Body of pancreas (tissue), 4 donors: ENCODE data around the gene SUV39H1. TPM values are rescaled to one million over a fixed set of nuclear protein-coding genes. Genes with fewer than 3 reads are reported as not detected.

ENCODE experiments used
- ATAC-seq: fragments of 150-250 bp; one replicate; pipeline ENCODE4 v1.9.1; 2016
- DNase-seq, 4 donors: peaks; one replicate each; pipeline ENCODE4 v3.0.0-alpha.2; 2019
- H3K27ac ChIP-seq, 4 donors: fragments of 200-600 bp; sonication (generic); 1 replicate in 3 of 4; 2 replicates in 1 of 4; pipeline versions ENCODE4 v1.5.1 to v1.6.1; 2016 to 2019; ENCODE audit warnings: mild to moderate bottlenecking in 1 of 4, mixed read lengths in 1 of 4, moderate library complexity in 1 of 4
- H3K27me3 ChIP-seq, 2 donors: fragments of 200-600 bp; sonication (generic); one replicate each; pipeline ENCODE4 v1.6.0; 2016; ENCODE audit warnings: mild to moderate bottlenecking in 1 of 2
- H3K36me3 ChIP-seq, 2 donors: fragments of 200-600 bp; sonication (generic); replicated peaks in 1 of 2; 2 replicates each; pipeline ENCODE4 v1.5.1; 2016; ENCODE audit warnings: low read depth in 2 of 2; ENCODE audit not compliant: insufficient read depth in 1 of 2
- H3K4me1 ChIP-seq: fragments of 200-600 bp; sonication (generic); one replicate; pipeline ENCODE4 v1.6.0; 2016
- H3K4me3 ChIP-seq, 2 donors: fragments of 200-600 bp; sonication (generic); 1 replicate in 1 of 2; 2 replicates in 1 of 2; pipeline ENCODE4 v1.5.1; 2016 to 2019
- H3K9me3 ChIP-seq, 3 donors: fragments of 200-600 bp; sonication (generic); 1 replicate in 2 of 3; 2 replicates in 1 of 3; pipeline ENCODE4 v1.5.1; 2016
- POLR2A ChIP-seq, 3 donors: fragments of 450-650 bp; IDR thresholded peaks; one replicate each; pipeline ENCODE4 v1.6.1; 2016; ENCODE audit warnings: antibody characterized with exemption in 3 of 3, mild to moderate bottlenecking in 2 of 3
- WGBS, 2 donors: methylation state at CpG; one replicate each; pipeline ENCODE4 v1.1.5; 2017; 5-methylcytosine and 5-hydroxymethylcytosine counted together
- intact Hi-C: fragments of 100-400 bp; cut with DNase I; formaldehyde crosslinking; loops from one replicate; pipeline ENCODE4 v1.15.1; 2023
- total RNA-seq, 2 donors: library from RNA; depleted of rRNA; stranded (reverse); fragments of >200 nt; gene quantifications; one replicate each; pipeline ENCODE4 v1.1.0, GENCODE V29; 2016
- TF ChIP-seq, protein P1 (sequence below), 7 experiments: fragments of 450-650 bp in 4 of 7; fragments of 200-600 bp in 3 of 7; sonication (generic) in 3 of 7; IDR thresholded peaks; one replicate each; pipeline ENCODE4 v1.5.1; 2016 to 2019; ENCODE audit warnings: antibody characterized with exemption in 7 of 7

Gene SUV39H1
- total RNA-seq, 2 donors from 2014 or later: 2.1 to 2.6 TPM

DNA sequence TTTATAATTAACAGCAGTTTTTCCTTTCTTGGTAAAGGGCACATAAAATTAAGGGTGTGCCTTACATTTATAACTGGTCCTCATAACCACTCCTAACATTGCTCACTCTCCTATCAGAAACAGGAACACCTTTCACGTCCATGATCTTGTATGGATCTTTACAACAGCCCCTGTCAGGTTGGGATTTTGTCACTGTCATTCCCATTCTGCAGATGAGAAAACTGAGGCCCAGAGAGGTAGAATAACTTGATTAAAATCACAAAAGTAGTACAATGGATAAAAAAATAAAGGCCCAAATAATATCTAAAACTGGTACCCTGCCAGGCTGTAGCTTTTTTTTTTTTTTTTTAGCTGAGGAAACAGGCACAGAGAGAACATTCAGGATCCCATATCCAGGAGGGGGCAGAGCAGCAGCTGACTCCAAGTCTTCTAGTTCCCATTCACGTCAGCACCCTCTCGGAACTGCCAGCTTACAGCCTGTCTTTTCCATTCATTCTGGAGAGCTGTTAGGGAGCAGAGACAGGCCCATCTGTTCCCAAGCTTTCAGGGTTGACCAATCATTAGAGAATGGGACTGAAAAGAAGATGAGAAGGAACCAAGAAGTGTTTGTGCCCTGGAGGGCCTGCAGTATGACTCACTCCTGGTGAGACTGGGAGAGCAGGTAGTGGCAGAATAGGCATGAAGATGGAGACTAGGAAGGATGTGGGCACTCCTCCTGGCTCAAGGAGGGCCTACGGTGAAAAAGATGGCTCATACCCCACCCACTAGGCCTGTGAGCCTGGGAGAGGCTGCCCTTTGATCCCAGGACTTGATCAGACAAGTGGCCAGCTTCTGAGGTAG, 7.3 kb downstream of the SUV39H1 start:
- Histone ChIP-seq H3K27ac (no peak overlapping the region), H3K4me3 (no peak overlapping the region), H3K4me1 (no peaks in the 10 kb centered on the region), H3K27me3 (no peaks in the 10 kb centered on the region), H3K36me3 (no peaks in the 10 kb centered on the region), H3K9me3 (no peaks in the 10 kb centered on the region)
- ATAC-seq: no peak
- 62 to 71% methylated on average over 4 of the region's 4 CpGs for WGBS, 2 donors
- intact Hi-C loops: no loop called here
- TF ChIP-seq POLR2A (IDR thresholded peaks at IDR 0.05): no peak
- TF ChIP-seq, protein P1, sequence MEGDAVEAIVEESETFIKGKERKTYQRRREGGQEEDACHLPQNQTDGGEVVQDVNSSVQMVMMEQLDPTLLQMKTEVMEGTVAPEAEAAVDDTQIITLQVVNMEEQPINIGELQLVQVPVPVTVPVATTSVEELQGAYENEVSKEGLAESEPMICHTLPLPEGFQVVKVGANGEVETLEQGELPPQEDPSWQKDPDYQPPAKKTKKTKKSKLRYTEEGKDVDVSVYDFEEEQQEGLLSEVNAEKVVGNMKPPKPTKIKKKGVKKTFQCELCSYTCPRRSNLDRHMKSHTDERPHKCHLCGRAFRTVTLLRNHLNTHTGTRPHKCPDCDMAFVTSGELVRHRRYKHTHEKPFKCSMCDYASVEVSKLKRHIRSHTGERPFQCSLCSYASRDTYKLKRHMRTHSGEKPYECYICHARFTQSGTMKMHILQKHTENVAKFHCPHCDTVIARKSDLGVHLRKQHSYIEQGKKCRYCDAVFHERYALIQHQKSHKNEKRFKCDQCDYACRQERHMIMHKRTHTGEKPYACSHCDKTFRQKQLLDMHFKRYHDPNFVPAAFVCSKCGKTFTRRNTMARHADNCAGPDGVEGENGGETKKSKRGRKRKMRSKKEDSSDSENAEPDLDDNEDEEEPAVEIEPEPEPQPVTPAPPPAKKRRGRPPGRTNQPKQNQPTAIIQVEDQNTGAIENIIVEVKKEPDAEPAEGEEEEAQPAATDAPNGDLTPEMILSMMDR (IDR thresholded peaks at IDR 0.05): no peak
- no peak for DNase-seq

DNA sequence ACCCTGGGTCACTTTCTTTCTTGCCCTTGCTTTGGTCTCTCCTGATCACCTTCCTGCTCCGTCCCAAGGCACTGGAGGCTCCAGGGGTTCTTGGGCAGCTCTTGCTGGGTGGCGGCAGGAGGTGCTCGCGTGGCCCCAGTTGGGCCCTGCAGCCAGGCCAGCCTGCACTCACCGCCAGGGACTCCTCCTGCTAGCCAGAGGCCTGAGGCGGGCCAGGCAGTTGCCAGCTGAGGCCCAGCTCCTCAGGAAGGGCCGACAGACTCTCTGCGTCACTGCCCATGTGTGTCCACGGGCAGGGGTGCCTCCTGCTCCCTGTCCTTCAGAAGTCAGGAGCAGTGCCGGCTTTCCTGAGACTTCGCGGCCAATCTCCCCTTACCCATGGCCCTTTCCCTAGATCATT, 9.3 kb downstream of the SUV39H1 start:
- H3K36me3 ChIP-seq: no peaks in the 10 kb centered on the region
- DNase-seq: no peak
- no peak for ATAC-seq
- H3K27ac ChIP-seq: no peak overlapping the region
- 90 to 100% methylated on average over 2 to 12 of the region's 12 CpGs for WGBS, 2 donors
- no peaks in the 10 kb centered on the region for H3K4me1 ChIP-seq
- no peaks in the 10 kb centered on the region for H3K9me3 ChIP-seq
- TF ChIP-seq, protein P1 (IDR thresholded peaks at IDR 0.05): no peak
- no peak for TF ChIP-seq POLR2A (IDR thresholded peaks at IDR 0.05)
- intact Hi-C loops: no loop called here
- no peaks in the 10 kb centered on the region for H3K27me3 ChIP-seq
- H3K4me3 ChIP-seq: no peak overlapping the region

DNA sequence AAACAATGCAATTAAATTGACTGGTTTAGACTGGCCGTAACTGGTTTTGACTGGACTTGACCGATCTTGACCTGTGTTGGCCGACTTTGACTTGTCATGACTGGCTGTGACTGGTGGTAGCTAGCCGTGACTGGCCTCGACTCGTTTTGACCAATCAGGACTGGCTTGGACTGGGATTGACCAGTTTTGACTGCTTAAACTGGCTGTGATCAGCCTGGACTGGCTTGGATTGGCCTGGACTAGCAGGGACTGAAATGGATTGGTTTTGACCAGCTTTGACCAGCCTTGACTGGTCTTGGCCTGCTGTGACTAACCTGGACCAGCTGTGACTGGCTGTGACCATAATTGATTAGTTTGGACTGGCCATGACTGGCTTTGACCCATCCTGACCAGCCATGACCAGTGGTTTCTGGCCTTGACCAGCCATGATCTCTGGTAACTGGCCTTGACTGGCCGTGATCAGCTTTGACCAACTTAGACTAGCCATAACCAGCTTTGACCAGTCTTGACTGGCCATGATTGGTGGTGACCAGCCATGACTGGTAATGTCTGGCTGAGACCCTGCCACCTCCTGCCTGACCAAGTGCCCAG, 13.1 kb downstream of the SUV39H1 start:
- intact Hi-C loops: no loop called here
- H3K9me3 ChIP-seq: no peaks in the 10 kb centered on the region
- TF ChIP-seq, protein P1 (IDR thresholded peaks at IDR 0.05): no peak
- no peak for TF ChIP-seq POLR2A (IDR thresholded peaks at IDR 0.05)
- no peaks in the 10 kb centered on the region for H3K36me3 ChIP-seq
- 100% methylated on average over 2 of the region's 7 CpGs; no CpG with 5 or more reads in 1 of the 2 donors for WGBS, 2 donors
- no peak overlapping the region for H3K4me3 ChIP-seq
- no peak for DNase-seq
- H3K4me1 ChIP-seq: no peaks in the 10 kb centered on the region
- H3K27me3 ChIP-seq: no peaks in the 10 kb centered on the region
- no peak overlapping the region for H3K27ac ChIP-seq
- no peak for ATAC-seq

DNA sequence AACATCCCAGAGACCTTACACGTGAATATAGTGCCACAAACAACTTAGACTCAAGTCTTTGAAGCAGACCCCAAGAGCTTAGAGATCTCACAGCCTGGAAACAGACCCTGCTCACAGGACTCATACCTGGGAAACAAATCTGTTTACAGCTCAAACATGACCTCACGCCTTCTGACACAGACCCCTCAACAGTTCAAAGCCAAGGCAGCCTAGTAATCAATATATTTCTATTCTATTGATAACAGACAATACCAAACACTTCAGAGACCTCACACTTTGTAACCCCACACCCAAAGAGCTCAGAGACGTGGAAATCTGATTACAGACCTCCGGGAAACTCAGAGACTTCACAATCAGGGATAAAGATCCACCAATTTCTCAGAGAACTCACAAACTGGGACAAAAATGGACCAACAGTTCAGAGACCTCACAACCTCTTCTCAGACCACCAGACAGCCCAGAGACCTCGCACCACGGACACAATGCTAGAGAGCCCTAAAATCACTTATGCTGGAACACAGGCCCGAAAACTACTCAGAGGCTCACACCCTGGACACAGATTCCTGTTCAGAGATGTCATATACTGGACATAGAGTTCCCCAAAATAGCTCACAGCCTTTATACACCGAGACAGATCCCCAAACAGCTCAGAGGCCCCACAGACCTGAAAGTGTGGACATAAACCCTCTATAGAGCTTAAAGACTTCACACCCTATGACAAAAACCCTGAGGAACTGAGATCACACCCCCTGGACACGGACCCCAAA, 14.8 kb downstream of the SUV39H1 start:
- Histone ChIP-seq H3K4me3 (no peak overlapping the region), H3K36me3 (no peaks in the 10 kb centered on the region), H3K9me3 (no peaks in the 10 kb centered on the region), H3K27ac (no peak overlapping the region), H3K27me3 (no peaks in the 10 kb centered on the region), H3K4me1 (no peaks in the 10 kb centered on the region)
- intact Hi-C loops: no loop called here
- ATAC-seq (no peak), DNase-seq (no peak)
- 67% methylated on average over 4 of the region's 9 CpGs; no CpG with 5 or more reads in 1 of the 2 donors for WGBS, 2 donors
- TF ChIP-seq, protein P1 (IDR thresholded peaks at IDR 0.05): no peak
- no peak for TF ChIP-seq POLR2A (IDR thresholded peaks at IDR 0.05)
